Activated CD8-positive, alpha-beta memory T cell treated with anti-CD3 and anti-CD28 coated beads, Interleukin-2, amount 50 U/mL, for 24 hours (primary cell): ENCODE measurements around the gene TJAP1.

Experiments used
- DNase-seq: peaks from one replicate; pipeline ENCODE4 v3.0.0-alpha.2; 2020; ENCODE audit errors: extremely low read depth

Gene TJAP1

GRCh38 chr6:43504756-43505593 is 27.6 kb downstream of the TJAP1 start:
- DNase-seq: no peak

- DNase-seq: no peak
Measured at GRCh38 chr6:43505718-43506117, 28.3 kb downstream of the TJAP1 start.

- DNase-seq: no peak
Measured at GRCh38 chr6:43506171-43506570, 28.8 kb downstream of the TJAP1 start.

GRCh38 chr6:43506667-43507471 is 29.5 kb downstream of the TJAP1 start:
- DNase-seq: peak; percentile 42

GRCh38 chr6:43508481-43509141 is 31.2 kb downstream of the TJAP1 start:
- no peak for DNase-seq

- DNase-seq: no peak
Measured at GRCh38 chr6:43509142-43509983, 32.0 kb downstream of the TJAP1 start.

GRCh38 chr6:43509984-43510826 is 32.8 kb downstream of the TJAP1 start, which contains the start of gene LRRC73:
Gene LRRC73 (minus strand): TSS chr6:43510346. CDS start chr6:43509785, 561 bp downstream.
- DNase-seq: no peak

GRCh38 chr6:43510827-43511163 is 33.4 kb downstream of the TJAP1 start:
- DNase-seq: no peak

- no peak for DNase-seq
Measured at GRCh38 chr6:43511824-43512415, 34.5 kb downstream of the TJAP1 start.

- no peak for DNase-seq
Measured at GRCh38 chr6:43515808-43516207, 38.4 kb downstream of the TJAP1 start.

- DNase-seq: no peak
Measured at GRCh38 chr6:43516367-43516696, 39.0 kb downstream of the TJAP1 start.

GRCh38 chr6:43516697-43517504 is 39.5 kb downstream of the TJAP1 start, which contains the start of the genes POLR1C and YIPF3:
Gene POLR1C (plus strand): TSS chr6:43517089. CDS start chr6:43517110, 21 bp downstream.
Gene YIPF3 (minus strand): TSS chr6:43516926. CDS start chr6:43516807, 119 bp downstream.
- peak; percentile 96 for DNase-seq

- DNase-seq: no peak
Measured at GRCh38 chr6:43517505-43518357, 40.4 kb downstream of the TJAP1 start.

GRCh38 chr6:43520097-43520496 is 42.7 kb downstream of the TJAP1 start:
- no peak for DNase-seq

GRCh38 chr6:43521836-43522235 is 44.5 kb downstream of the TJAP1 start:
- no peak for DNase-seq

GRCh38 chr6:43522547-43523261 is 45.3 kb downstream of the TJAP1 start:
- DNase-seq: no peak

GRCh38 chr6:43523284-43523683 is 45.9 kb downstream of the TJAP1 start:
- no peak for DNase-seq
